Tongue (tissue), 2 donors: ENCODE measurements around the gene H6PD. TPM values are rescaled to one million over a fixed set of nuclear protein-coding genes. Genes with fewer than 3 reads are reported as not detected.
A peak's percentile ranks its signal among the peaks of the same experiment; 100 is the strongest.

Source experiments
- DNase-seq: peaks from one replicate; pipeline ENCODE4 v3.0.0-alpha.2; 2015
- total RNA-seq: library from RNA; depleted of rRNA; stranded (reverse); fragments of >200 nt; gene quantifications from one replicate; pipeline ENCODE4 v1.2.3, GENCODE V29; 2014

The H6PD gene
- total RNA-seq, result 50.5 TPM

- DNase-seq, result peak; percentile 90
Measured at GRCh38 chr1:9234223-9235095, at the start of gene H6PD. Gene H6PD, plus strand, starts transcription at chr1:9234774. Its CDS starts 10,161 bp downstream, at chr1:9244935.

GRCh38 chr1:9186082-9186859 lies 48.3 kb upstream of the H6PD start:
- DNase-seq, result no peak

- DNase-seq, result no peak
Measured at GRCh38 chr1:9187004-9187403, 47.6 kb upstream of the H6PD start.

- no peak for DNase-seq
Measured at GRCh38 chr1:9190234-9190633, 44.3 kb upstream of the H6PD start.

- DNase-seq, result peak; percentile 56
Measured at GRCh38 chr1:9191231-9191630, 43.3 kb upstream of the H6PD start.

GRCh38 chr1:9192578-9193232 lies 41.9 kb upstream of the H6PD start:
- DNase-seq, result no peak

GRCh38 chr1:9193233-9193625 lies 41.3 kb upstream of the H6PD start:
- no peak for DNase-seq

- DNase-seq, result no peak
Measured at GRCh38 chr1:9194024-9194423, 40.5 kb upstream of the H6PD start.

GRCh38 chr1:9195651-9196050 lies 38.9 kb upstream of the H6PD start:
- no peak for DNase-seq

- peak; percentile 83 for DNase-seq
Measured at GRCh38 chr1:9196129-9197040, 38.2 kb upstream of the H6PD start.

- DNase-seq, result no peak
Measured at GRCh38 chr1:9197186-9198099, 37.1 kb upstream of the H6PD start.

GRCh38 chr1:9198538-9199361 lies 35.8 kb upstream of the H6PD start:
- DNase-seq, result peak; percentile 59

GRCh38 chr1:9200441-9200840 lies 34.1 kb upstream of the H6PD start:
- DNase-seq, result no peak

GRCh38 chr1:9201401-9202239 lies 33.0 kb upstream of the H6PD start:
- peak; percentile 43 for DNase-seq

GRCh38 chr1:9202240-9202870 lies 32.2 kb upstream of the H6PD start:
- no peak for DNase-seq

GRCh38 chr1:9203511-9203982 lies 31.0 kb upstream of the H6PD start:
- no peak for DNase-seq

GRCh38 chr1:9204156-9204720 lies 30.3 kb upstream of the H6PD start:
- DNase-seq, result no peak

- no peak for DNase-seq
Measured at GRCh38 chr1:9207086-9207485, 27.5 kb upstream of the H6PD start.
